ENCODE measurements around the gene FAHD1.

GRCh38 chr16:1779234-1779701 is 47.7 kb upstream of the FAHD1 start:
- TF ChIP-seq POLR2A (IDR thresholded peaks at IDR 0.05; ENCODE audit: low read length) = no peak
- TF ChIP-seq GATA1 (IDR thresholded peaks at IDR 0.05; ENCODE audit: low read depth, low read length) = no peak
